Stimulated activated CD4-positive, alpha-beta T cell treated with anti-CD3 and anti-CD28 coated beads, Interleukin-15, amount 100 ng/mL, for 48 hours (primary cell): ENCODE results near the gene UTP11.
A peak's percentile ranks its signal among the peaks of the same experiment; 100 is the strongest.
"Not testable (repeated sequence)": the region's sequence is repeated elsewhere in the genome, so short reads cannot be mapped to it uniquely, and the experiment has no call there.

Experiments
- DNase-seq, 2 donors: peaks; one replicate each; pipeline ENCODE4 v3.0.0-alpha.2; 2020; ENCODE audit warnings: low read depth in 2 of 2

UTP11 gene, protein sequence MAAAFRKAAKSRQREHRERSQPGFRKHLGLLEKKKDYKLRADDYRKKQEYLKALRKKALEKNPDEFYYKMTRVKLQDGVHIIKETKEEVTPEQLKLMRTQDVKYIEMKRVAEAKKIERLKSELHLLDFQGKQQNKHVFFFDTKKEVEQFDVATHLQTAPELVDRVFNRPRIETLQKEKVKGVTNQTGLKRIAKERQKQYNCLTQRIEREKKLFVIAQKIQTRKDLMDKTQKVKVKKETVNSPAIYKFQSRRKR

DNA sequence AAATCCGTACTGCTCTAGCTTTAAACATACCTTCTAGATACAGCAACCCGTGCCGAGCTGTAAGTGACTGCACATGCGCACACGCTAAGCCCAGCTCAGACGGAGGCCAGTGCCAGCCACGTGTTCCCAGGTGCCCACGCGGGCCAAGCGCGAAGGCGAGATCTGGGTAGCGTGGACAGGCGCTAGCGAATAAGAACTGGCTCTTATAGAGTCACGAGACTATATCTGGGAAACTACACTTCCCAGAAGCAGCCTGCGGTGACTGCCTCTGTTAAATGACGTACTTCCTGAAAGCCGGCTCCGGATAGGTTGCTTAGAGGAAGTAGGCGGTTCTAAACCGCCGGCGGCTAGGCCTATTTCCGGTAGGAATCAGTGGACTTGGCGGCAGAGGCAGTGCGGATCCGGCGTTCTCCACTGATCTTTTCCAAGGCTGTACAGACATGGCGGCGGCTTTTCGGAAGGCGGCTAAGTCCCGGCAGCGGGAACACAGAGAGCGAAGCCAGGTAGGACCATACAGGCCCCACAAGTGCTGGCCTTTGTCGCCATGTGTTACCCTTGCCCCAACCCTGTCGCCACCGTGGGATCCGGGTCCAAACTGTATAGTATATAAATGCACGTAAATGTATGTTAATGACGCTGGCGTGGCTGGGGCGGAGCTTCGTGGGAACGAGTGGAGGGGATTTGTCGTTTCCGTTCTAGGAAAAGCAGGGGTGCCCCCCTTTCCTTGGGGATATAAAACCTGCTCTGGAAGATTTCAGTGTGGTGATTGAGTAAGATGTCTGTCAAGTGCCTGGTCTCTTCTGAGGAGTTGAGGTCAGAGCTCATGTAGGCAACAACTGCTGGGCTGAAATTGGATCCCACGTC, at the start of gene UTP11:
Gene UTP11 (plus strand): TSS at position 372 of the 864 bp plus-strand sequence. CDS start 69 bp downstream, at position 441.
- DNase-seq = peak; percentile 79 to 90

DNA sequence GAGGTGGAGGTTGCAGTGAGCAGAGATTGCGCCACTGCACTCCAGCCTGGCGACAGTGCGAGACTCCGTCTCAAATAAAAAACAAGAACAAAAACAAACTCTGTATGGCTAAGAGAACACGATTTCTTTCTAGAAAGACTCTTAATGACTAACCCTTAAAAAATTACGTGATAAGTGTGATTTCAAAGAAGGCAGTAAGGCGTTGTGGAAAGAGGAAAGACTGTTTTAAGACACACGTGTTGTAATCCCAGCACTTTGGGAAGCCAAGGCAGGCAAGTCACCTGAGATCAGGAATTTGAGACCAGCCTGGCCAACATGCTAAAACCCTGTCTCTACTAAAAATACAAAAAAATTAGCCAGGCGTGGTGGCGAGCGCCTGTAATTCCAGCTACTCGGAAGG, 48.4 kb upstream of the UTP11 start:
- not testable (repeated sequence) for DNase-seq

DNA sequence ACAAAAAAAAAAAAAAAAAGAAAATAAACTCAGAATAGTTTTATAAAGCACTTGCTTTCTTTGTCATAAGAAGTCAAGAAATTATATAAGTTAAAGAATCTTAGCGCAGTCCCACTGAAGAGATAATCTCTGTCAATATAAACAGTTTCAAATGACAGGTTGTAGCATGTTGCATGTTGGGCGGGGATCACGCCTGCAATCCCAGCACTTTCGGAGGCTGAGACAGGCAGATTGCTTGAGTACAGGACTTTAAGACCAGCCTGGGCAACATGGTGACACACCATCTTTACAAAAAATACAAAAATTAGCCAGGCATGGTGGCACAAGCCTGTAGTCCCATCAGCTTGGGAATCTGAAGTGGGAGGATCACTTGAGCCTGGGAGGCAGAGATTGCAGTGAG, 47.2 kb upstream of the UTP11 start:
- DNase-seq = no peak

DNA sequence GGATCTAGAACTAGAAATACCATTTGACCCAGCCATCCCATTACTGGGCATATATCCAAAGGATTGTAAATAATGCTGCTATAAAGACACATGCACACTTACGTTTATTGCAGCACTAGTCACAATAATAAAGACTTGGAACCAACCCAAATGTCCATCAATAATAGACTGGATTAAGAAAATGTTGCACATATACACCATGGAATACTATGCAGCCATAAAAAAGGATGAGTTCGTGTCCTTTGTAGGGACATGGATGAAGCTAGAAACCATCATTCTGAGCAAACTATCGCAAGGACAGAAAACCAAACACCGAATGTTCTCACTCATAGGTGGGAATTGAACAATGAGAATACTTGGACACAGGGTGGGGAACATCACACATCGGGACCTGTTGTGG, 38.9 kb upstream of the UTP11 start:
- DNase-seq = not testable (repeated sequence)

DNA sequence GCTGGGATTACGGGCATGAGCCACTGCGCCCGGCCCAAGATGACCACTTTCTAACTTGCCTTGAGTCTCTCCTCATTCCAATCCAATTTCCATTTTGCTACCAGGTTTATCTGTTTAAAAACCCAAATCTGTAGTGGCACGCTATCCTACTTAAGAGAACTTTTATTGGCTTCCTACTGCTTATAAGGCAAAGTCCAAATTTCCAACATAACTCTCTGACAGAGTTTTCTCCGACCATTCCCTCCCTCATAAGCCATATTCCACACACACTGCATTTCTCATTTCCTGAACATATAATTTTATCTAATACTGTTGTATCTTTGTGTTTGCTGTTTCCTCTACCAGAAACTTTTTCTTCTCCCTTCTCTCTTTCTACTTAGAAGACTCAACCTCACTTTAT, 38.0 kb upstream of the UTP11 start:
- no peak for DNase-seq

DNA sequence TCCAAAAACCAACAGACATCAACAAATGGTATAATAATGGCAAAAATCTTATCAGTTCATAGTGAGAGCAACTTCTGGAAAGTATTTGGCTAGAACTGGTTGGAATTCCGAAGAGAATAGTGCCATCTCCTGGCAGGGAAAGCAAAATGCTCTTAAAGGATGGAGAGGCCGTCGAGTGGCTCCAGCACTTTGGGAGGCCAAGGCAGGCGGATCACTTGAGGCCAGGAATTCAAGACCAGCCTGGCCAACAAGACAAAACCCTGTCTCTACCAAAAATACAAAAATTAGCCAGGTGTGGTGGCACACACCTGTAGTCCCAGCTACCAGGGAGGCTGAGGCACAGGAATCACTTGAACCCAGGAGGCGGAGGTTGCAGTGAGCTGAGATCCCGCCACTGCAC, 37.5 kb upstream of the UTP11 start:
- DNase-seq = not testable (repeated sequence)

DNA sequence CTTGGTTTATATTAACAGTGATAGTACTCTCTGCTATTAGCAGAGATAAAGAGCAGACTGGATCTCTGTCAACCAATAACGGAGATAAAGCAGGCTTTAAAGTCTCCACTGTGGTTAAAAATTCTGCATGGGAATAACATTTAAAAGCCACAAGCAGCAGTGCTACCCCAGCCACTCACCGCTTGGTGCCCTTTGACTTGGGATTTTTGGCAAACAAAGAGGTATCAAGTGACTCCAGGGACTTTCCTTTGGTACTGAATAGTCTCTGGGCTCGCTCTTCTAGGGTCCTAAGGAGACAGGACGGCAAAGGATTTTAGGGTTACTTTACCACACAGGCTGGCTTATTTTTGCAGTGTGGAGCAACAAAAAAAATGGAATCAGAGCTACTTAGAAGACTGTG, 34.0 kb upstream of the UTP11 start:
- DNase-seq = no peak

DNA sequence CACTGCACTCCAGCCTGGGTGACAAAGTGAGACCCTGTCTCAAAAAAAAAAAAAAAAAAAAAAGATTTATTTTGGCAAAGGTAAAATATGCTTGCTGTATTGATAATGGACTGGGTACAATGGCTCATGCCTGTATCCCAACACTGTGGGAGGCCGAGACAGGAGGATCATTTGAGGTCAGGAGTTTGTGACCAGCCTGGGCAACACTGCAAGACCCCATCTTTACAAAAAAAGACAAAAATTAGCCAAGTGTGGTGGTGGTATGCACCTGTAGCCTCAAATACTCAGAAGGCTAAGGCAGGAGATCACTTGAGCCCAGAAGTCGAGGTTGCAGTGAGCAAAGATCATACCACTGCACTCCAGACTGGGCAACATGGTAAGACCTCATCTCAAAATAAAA, 29.0 kb upstream of the UTP11 start:
- DNase-seq = no peak

DNA sequence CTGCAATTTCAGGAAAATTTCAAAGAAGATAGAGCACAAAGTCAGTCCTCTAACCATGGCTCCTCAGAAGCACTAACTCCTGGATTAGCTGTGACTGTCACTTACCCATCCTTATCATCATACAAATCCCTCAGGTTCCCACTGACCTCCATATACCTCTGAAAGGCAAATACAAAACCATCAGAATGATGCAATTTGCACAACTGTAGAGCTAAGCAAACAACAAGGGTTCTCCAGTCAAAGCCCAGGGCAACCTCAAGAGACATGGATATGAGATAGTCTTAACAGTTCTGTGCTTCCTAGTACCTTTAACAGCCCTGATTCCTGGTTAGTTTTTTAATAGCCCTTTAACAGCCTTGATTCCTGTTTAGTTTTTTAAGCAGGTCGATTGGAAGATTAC, 24.9 kb upstream of the UTP11 start:
- no peak for DNase-seq

DNA sequence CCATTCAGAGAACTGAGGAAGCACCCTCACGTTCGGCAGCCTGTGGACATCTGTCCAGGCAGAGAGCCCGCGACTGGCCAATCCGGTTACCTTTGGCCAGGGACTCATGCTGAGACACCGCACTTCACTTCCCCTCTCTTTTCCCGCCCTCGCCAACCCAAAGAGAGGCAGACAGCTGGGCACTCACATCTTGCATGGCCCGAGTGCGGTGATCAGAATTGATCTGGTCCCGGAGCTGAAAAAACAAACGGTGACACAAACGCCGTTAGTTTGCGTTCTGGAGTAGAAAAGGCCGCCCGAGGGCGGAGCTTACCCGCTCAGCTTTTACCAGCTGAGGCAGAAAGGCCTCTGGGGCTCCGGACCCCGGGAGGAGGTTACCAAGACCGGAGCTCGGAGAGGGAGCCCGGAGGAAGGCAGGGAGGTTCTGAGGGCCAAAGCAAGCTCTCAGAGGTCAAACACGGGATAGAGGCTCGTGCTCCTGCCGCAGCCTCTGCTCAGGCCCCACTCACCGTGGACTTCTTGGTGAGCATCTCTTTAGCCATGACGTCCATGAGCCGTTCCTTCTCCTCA, 23.1 kb upstream of the UTP11 start:
- DNase-seq = no peak

DNA sequence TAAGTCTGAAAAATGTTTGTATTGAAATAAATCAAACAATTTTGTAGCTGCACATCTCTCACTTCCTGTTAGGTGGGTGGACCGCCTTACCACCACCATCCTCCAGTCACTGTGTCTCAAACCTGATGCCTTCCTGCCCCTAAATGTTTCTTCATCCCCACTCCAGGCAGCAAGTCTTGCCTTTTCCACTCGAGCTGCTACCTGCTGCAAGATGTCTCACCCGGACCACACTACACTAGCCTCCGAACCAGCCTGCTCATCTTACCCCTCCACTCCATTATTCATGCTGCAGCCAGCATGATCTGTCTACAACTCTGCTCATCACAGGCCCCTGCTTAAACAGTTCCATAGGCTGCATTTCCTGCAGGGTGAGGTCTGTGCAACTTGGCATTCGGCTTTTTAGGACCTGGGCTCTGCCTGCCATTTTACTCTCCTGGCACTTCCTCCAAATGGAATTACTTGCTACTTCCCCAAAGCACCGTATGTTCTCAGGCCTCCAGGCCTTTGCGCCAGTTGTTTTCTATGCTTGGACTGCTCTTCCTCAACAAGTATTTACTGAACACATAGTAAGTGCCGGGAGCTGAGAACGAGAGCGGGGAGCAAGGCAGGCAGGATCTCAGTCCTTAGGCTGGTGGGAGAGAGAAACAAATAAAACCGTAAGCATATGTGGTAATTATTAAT, 17.5 kb upstream of the UTP11 start:
- no peak for DNase-seq

DNA sequence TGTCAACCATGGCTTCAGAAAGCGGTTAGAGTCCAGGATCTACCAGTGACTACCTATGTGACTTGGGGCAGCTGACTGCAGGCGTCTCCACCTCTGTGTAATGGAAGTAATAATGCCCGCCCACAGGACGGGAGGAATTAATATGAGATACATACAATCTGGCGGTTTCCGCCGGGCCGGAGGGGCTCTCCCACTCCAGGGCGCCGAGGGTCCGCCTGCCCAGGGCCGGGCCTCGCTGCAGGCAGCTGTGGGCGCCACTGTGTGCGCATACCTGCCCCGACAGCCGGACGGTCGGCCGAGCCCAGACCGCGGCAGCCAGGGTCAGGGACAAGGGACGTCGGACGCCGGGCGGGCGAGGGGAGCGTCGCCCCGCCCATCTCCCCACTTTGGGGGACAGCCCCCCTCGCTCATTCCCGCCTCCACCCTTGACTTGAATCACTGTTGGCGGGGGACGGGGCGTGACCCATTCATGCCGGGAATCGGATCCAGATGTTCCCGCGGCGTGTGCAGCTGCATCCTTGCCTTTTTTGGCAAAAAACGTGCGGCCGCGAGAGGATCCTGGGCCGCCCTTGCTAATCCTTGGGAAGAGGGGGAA, 16.7 kb upstream of the UTP11 start:
- DNase-seq = no peak

DNA sequence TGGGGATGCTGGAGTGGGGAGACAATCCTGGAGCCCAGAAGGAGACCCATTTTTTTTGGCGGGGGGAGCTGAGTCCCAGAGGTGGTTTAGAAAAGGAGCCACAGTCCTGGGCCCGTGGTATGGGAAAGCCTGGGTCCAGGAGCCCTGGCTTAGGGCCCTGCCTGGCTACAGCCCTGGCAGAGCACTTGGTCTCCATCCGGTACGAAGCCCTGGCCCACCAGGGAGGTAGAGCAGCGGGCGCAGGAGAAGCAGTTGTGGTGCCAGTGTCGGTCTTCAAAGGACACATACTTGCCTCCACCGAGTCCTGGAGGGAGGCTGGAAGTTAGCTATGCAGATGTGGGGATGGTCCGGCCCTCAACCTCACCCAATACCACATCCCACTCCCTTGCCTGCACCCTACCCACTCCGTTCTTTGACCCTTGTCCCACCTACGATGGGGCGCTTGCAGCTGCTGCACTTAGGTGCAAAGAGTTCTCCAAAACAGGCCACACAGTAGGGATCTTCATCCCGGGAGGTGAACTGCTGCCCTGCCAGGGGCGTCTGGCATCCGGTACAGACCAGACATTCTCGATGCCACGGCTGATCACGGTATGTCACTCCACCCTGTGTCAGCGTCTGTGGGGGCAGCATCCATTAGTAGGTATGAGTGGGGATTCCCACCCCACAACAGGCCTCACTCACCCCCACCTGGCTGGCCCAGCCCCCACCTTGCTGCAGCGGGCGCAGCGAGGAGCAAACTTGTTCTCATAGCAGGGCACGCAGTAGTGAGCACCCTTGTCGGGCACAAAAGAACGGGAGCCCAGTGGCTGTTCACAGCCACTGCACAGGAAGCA, 15.1 kb upstream of the UTP11 start:
- no peak for DNase-seq

DNA sequence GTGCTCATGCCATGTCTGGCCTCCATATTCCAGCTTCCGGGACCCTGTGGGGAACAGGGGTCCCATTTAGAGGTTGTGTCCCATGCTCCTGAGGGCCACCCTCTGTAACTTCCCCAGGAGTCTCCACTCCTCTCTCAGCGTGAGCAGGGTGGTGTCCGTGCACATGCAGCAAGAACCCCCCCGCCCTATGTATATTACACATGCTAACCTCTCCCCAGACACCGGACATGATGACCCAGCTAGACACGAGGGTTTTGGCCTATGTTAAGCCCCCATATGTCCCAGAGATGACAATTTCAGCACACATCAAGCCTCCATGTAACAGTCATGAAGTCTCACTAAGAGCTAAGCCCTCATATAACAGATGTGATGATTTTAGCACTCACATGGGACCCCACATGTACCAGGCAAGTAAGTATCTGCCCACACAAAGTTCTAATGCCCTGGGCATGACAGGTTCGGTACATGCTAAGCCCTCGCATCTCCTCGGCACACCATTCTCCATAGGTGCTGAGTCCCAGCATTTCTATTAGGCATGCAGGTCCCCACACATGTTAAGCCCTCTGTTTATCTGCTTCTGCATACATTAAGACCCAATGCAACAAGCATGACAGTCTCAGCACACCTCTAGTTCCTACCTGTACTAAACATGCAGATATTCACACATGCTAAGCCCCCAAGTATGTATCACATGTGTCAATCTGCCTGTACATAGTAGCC, 14.3 kb upstream of the UTP11 start:
- DNase-seq = no peak

DNA sequence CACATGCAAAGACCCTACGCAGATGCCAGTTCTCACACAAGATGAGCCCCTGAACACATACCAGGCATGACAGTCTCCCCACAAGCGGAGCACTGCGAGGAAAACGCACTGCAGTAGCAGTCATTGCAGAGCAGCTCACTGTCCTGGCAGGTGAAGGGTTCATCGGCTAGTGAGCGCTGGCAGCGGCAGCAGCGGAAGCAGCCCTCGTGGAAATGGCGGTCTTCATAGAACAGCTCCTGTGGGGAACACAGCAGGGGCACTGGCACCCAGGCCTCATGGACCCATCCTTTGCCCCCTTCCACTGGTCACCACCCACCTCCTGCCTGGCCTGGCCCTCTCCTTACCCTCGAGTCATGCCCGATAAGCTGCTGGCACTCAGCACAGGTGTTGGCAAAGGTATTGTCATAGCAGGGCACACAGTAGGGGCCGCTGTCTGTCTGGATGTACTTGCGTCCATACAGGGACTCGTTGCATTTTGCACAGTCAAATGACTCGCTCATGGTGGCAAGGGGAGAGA, 13.6 kb upstream of the UTP11 start:
- no peak for DNase-seq

DNA sequence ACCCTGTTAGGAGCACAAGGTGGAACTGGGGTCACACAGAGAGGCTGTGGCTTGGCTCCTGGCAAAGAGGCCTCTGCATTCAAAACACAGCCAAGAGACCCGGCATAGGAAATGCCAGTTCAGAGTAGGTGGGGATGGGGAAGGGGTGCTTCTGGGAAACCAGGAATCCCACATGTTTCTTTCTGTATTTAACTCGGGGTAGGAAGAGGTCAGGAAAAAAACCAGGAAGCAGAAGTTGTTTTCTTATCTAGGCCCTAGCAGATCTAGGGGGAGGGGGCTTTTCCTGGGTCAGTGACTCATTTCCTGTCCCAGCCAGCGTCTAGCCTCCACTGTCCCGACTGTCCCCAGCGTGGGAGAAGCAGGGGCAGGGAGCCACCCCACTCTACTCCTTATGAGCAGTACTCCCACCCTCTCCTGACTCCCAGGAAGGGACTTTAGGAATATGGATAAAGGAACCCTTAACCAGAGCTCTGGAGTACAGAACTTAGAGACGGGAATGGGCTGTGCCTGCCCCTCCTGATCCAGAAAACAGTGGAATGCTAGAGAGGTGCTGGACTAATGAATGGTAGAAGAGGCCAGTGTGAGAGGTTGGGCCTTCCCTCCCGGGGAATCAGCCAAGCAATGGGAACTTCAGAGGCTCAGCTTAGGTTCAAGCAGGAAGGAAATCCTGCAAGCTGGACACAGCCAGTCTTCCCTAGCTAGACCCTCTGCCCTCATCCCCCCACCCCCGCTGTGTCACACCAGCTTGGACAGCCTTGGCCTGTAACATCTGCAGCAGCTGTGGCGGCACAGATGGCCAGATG, 12.9 kb upstream of the UTP11 start:
- DNase-seq = no peak

DNA sequence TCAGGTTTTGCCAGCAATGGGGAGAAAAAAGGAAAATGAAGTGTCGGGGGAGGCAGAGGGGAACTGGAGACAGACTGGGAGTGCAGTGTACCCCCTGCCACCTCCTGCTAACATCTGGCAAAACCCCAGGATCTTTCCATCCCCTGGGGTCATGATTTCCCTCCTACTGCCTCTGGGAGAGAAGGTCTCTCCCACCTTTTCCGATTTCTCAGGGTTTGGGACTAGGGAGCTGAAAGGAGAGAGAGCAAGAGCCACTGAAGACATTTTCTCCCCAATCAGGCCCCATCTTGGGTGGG, 12.4 kb upstream of the UTP11 start:
- DNase-seq = no peak

DNA sequence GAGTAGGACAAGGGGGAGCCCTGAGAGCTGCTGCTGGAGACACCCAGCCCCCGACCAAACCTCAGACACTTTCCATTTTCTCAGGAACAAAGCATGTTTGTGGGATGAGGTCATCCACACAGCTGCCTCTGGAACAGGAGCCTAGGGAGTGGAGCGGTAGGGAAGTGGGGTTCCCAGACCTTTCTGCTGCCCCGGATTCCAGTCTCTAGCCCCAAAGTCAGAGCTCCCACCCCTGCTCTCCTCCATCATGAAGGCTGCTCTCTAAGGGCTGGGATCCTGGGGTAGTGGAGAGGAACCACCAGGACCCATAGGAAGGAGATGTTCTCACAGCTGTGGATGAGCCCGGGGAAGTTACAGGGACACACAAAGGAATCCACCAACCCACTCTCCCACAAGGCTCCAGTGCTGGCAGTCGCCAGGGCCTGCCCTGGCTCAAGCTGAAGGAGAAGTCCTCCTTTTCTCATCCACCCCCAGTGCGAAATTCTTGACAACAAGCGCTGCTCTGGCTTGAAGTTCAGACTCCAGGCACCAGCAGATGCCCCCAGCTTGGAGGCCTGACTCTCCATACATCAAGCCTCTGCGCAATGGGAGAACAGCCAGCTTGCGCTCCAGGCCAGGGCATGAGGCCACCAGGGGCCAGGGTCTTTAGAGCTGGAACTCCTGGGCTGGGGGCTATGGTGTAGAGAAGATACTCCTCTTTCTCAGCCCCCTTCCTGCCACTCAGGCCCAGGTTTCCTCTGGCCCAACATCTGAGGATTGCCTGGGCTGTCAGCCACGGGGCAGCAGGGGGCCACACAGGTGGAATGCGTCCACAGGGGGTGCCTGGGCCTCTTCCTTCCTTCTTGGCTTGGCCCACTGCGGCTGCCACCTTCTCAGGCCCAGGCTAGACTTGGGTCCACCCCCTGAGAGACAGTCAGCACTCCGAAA, 11.7 kb upstream of the UTP11 start:
- no peak for DNase-seq
